NB4 (cell line): ENCODE measurements around the gene NHEJ1.

Source experiments
- DNase-seq: peaks from one replicate; pipeline ENCODE4 v3.0.0; 2010; ENCODE audit warnings: low read depth
- H3K4me3 ChIP-seq: one replicate; pipeline ENCODE4 v1.5.1; 2011; ENCODE audit warnings: mild to moderate bottlenecking, low read depth, low read length, moderate library complexity
- MYC ChIP-seq: IDR thresholded peaks from 2 replicates; pipeline ENCODE4 v1.6.1; 2011; ENCODE audit warnings: low read depth, low read length
- POLR2A ChIP-seq: IDR thresholded peaks from 2 replicates; pipeline ENCODE4 v1.6.1; 2011; ENCODE audit warnings: mild to moderate bottlenecking; ENCODE audit not compliant: insufficient read length; ENCODE audit errors: extremely low read depth
- TF ChIP-seq, protein P1 (sequence below): IDR thresholded peaks from one replicate; pipeline ENCODE4 v1.5.1; 2012; ENCODE audit warnings: low read depth, low read length
- TF ChIP-seq, protein P2 (sequence below): IDR thresholded peaks from 2 replicates; pipeline ENCODE4 v1.6.1; 2011; ENCODE audit warnings: low read depth, low read length

The NHEJ1 gene

DNA sequence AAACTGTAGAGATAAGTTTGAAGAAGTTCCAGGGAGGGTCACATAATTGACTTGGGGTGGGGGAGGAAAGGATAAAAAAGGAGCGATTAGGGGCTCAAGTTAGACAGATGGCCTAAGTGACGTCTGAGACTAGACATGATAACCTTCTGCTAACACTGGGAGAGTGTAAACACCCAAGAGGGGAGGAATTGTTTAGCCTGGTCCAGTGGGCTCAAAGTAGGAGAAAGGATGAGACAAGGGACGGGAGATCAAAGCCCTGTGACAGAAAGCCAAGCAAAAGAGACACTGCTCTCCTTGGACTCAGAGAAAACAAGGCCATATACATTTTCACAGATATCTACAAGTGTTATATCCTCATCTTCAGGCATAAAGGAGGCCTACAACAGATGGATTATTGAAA lies 54.4 kb downstream of the NHEJ1 start:
- no peak overlapping the region for H3K4me3 ChIP-seq
- DNase-seq = no peak
- no peak for TF ChIP-seq POLR2A
- no peak for TF ChIP-seq MYC
- TF ChIP-seq, protein P1, sequence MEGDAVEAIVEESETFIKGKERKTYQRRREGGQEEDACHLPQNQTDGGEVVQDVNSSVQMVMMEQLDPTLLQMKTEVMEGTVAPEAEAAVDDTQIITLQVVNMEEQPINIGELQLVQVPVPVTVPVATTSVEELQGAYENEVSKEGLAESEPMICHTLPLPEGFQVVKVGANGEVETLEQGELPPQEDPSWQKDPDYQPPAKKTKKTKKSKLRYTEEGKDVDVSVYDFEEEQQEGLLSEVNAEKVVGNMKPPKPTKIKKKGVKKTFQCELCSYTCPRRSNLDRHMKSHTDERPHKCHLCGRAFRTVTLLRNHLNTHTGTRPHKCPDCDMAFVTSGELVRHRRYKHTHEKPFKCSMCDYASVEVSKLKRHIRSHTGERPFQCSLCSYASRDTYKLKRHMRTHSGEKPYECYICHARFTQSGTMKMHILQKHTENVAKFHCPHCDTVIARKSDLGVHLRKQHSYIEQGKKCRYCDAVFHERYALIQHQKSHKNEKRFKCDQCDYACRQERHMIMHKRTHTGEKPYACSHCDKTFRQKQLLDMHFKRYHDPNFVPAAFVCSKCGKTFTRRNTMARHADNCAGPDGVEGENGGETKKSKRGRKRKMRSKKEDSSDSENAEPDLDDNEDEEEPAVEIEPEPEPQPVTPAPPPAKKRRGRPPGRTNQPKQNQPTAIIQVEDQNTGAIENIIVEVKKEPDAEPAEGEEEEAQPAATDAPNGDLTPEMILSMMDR = no peak
- TF ChIP-seq, protein P2, sequence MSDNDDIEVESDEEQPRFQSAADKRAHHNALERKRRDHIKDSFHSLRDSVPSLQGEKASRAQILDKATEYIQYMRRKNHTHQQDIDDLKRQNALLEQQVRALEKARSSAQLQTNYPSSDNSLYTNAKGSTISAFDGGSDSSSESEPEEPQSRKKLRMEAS = no peak

DNA sequence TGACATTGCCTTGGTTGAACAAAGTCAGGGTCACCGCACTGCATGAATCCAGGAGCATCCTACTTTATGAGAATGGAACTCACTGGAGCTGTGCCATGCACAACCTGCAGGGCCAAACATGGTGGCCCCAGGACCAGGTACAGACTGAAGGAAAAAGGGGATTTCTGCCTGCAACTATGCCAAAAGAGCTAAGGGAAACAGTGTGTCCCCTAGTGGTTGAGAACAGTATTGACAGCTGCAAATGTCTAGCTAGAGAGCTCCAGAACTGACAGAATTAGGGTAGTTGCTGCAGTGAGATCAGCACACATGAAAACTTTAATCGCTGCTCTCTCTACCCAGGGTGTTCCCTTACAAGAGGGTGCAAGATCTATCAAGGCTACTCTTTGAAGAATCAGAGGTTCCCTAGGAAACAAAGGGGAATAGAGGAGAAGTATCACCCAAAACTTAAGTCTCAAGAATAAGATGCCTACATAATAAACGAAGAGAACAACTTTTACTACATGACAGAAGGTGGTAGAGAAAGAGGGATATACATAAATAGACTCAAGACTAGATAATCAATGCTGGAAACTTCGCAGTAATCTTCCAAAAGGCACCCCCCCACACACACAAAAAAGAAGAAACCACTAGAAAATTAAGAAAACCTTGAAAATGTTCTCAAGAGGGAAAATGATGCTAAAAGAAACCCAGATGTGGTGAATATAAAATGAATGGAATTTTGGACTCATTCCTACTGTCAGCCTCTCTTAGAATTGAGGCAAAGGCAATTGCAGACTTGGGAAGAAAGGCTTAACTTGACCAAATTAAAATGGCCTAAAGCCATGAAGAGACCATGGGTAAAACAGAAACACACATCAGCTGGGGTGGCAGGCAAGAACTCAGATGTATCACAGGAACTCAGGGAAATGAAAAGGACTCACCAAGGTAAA lies 56.2 kb downstream of the NHEJ1 start:
- peak; percentile 67 for DNase-seq
- TF ChIP-seq, protein P2 = no peak
- TF ChIP-seq, protein P1 = peak; percentile 98
- TF ChIP-seq POLR2A (no peak), MYC (no peak)
- H3K4me3 ChIP-seq = no peak overlapping the region

DNA sequence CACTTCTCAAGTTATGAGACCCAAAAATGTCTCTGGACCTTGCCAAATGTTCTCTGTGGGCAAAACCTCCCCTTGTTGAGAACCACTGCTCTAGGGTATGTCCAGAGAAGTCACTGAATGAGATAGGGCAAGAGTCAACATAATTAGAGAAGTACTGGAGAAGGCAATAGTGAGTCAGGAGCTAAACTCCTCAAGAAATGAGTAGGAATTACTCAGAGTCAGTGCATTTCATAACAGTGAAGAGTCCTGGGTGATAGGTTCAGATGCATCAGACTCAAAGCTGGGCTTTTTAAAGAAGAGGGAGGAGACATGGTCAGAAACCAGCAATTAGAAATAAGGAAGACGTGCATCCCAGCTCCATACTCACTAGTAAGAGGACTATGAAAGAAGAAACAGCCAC lies 61.3 kb downstream of the NHEJ1 start:
- TF ChIP-seq, protein P2 = no peak
- TF ChIP-seq POLR2A = no peak
- TF ChIP-seq, protein P1 = no peak
- no peak for TF ChIP-seq MYC
- H3K4me3 ChIP-seq = no peak overlapping the region
- DNase-seq = no peak

DNA sequence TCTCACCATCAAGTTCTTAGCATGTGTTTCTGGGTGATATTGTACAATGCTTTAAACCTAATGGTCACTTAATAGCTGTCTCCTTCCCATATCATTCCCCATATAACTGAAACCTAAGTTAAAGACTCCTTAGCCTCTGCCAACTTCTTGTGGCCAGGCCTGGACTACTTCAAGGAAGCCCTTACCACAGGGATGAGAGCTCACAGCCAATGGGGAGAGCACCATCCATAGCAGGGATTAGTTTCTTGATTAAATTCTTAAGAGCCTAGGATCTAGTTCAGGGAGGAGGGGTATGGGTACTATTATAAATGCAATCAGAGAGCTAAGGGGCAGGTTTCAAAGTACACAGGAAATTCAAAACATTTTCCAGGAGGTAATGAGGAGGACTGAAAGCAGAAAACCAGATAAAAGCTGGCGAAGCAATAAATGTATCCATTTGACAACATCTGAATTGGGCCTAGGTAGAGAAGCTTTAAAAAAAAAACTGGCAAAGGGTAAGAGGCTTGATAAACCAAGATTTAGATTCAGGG lies 65.1 kb downstream of the NHEJ1 start:
- TF ChIP-seq, protein P1 = no peak
- TF ChIP-seq, protein P2 = no peak
- TF ChIP-seq POLR2A (no peak), MYC (no peak)
- H3K4me3 ChIP-seq = no peak overlapping the region
- no peak for DNase-seq

DNA sequence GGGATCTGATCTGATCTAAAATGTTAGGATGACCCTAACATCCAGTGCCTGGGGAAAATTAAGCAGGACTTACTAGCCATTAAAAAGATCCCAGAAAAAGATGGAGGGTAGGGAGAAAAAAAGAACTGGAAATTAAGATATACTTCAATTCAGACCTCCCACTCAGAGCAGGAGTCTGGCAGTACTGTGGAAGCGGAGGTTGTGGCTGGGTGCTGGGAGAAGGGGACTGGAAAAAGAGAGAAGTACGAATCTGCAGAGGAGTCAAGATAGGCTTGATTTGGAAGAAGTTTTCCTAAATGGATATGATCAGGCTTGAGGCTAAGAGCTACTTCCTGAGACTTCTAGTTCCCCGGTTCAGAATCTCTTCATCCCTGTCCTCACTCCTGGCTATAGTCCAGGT lies 66.4 kb downstream of the NHEJ1 start:
- H3K4me3 ChIP-seq = no peak overlapping the region
- TF ChIP-seq POLR2A = no peak
- TF ChIP-seq, protein P1 = no peak
- TF ChIP-seq, protein P2 = no peak
- TF ChIP-seq MYC = no peak
- no peak for DNase-seq
